22Rv1 (cell line): Measurements from ENCODE around the gene FBXO28.
"Not testable (repeated sequence)": the region's sequence is repeated elsewhere in the genome, so short reads cannot be mapped to it uniquely, and the experiment has no call there.

Experiments
- H3K27ac ChIP-seq: fragments of 450-650 bp; 2 replicates; pipeline ENCODE4 v1.5.1; 2017
- ZFX ChIP-seq: fragments of 450-650 bp; IDR thresholded peaks from 2 replicates; pipeline ENCODE4 v1.6.1; 2017; ENCODE audit warnings: antibody characterized with exemption, borderline replicate concordance
- TF ChIP-seq, protein P1 (sequence below): fragments of 450-650 bp; IDR thresholded peaks from 2 replicates; pipeline ENCODE4 v1.5.1; 2017; ENCODE audit warnings: mild to moderate bottlenecking

The FBXO28 gene

DNA sequence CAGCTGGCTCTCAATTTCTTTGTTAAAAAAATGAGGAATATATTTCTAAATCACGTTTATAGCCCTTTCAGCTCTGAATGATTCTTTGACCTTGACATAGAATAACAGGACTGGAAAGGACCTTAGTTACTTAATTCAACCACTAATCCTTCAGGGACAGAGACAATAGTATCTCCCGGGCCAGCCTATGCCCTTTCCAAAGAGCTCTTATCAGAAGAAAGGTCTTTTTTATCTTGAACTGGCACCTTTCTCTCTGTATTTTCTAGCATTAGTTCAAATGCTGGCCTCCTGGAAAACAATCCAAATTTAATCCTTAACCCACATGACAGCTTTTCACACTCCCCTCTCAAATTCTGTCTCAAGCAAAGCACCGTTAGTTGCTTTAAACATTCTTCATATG is 44.8 kb upstream of the FBXO28 start:
- no peak for TF ChIP-seq ZFX
- TF ChIP-seq, protein P1, sequence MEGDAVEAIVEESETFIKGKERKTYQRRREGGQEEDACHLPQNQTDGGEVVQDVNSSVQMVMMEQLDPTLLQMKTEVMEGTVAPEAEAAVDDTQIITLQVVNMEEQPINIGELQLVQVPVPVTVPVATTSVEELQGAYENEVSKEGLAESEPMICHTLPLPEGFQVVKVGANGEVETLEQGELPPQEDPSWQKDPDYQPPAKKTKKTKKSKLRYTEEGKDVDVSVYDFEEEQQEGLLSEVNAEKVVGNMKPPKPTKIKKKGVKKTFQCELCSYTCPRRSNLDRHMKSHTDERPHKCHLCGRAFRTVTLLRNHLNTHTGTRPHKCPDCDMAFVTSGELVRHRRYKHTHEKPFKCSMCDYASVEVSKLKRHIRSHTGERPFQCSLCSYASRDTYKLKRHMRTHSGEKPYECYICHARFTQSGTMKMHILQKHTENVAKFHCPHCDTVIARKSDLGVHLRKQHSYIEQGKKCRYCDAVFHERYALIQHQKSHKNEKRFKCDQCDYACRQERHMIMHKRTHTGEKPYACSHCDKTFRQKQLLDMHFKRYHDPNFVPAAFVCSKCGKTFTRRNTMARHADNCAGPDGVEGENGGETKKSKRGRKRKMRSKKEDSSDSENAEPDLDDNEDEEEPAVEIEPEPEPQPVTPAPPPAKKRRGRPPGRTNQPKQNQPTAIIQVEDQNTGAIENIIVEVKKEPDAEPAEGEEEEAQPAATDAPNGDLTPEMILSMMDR, result no peak

DNA sequence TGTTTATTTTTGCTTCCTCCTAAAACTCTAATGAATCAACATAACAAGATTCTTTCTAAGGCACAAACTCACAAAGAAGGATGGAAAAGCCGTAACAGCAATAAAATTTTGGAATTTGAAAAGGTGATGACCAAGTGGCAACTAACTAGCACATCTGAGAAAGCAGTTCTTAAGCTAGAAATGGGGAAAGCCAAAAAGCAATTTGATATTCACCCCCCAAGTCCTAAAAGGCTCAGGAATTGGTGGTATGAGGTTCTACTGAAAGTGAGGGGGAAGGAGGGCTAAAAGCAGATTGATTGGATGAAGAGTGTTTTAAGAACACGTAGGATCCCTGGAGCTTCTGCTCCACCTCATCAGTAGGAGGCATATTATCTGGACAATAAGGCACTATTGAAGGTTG is 43.4 kb upstream of the FBXO28 start:
- TF ChIP-seq ZFX, result no peak
- TF ChIP-seq, protein P1, result no peak
- H3K27ac ChIP-seq, result no peak overlapping the region

More for the DNA sequence above, 44.8 kb upstream of the FBXO28 start:
- no peak overlapping the region for H3K27ac ChIP-seq

DNA sequence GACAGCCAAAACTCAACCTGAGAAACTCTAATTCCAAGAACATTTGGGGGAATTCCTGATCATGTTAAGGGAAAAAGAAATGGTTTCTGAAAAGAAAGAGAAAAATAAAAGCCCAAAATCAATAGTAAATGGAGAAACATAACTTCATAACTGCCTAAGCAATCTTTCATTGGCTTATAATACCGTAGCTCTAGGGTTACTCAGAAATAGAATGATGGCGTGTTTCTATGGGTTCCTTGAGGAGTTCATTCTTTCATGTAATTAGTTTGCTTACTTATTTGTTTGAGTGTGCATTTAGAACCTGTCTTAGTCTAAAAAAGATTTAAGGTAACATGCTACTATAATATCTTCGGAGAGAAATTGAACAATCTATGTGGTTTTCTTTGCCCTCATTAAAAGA is 37.5 kb upstream of the FBXO28 start:
- H3K27ac ChIP-seq, result no peak overlapping the region
- TF ChIP-seq ZFX, result no peak
- TF ChIP-seq, protein P1, result no peak

DNA sequence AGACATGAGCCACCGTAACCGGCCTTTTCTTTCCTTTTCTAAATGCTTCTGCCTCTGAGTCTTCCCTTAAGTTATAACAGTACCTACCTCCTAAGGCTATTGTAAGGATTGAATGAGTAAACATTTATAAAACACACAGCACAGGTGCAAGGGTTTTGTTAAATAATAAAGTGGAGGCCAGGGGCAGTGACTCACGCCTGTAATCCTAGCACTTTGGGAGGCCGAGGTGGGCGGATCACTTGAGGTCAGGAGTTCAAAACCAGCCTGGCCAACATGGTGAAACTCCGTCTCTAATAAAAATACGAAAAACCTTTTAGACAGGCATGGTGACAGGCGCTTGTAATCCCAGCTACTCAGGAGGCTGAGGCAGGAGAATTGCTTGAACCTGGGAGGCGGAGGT is 34.3 kb upstream of the FBXO28 start:
- H3K27ac ChIP-seq, result not testable (repeated sequence)

DNA sequence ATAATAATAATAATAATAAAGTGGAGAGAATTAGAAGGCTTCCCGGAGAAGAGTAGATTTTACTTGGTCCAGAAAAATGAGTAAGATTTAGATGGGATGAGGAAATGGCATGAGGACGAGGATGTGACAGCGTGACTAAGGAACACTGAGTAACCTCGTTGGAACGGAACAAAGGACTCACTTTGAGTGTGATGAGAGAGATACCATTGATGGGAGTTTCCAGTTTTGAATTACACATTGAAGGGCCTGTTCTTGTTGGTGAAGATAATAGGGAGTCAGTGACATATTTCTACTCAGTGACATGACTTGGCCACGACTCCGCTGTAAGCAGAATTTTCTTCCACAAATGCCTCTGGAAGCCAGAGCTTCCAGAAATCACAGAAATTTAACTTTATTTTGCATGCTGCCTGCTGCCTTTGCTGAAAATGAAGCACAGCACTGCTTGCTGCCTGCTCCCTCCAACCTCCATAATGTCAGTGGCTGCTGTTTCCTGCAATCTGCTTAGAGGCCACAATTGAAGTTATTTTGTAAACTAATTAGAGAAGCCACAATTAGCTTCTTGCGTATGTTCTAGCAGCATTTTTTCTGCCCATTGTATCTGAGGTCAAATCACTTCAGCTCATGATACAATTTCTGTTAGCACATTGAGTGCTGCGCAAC is 33.7 kb upstream of the FBXO28 start:
- TF ChIP-seq, protein P1, result no peak
- TF ChIP-seq ZFX, result no peak
- H3K27ac ChIP-seq, result no peak overlapping the region

DNA sequence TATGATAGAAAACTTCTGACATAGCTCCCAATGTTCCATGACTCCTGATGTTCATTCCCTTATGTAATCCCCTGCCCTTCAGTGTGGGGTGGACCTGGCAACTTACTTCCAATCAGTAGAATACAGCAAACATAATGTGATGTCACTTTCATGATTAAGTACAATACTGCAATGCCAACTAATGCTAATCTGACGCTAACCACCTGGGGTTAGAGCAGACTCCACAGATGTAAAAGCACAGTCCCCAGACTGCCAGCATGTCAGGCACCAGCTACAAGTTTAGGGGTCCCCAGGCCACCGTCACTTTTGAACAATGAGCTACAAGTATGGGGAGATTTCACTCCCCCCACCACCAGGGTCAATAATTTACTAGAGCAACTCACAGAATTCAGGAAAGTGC is 32.3 kb upstream of the FBXO28 start:
- no peak overlapping the region for H3K27ac ChIP-seq
- TF ChIP-seq, protein P1, result no peak
- no peak for TF ChIP-seq ZFX

DNA sequence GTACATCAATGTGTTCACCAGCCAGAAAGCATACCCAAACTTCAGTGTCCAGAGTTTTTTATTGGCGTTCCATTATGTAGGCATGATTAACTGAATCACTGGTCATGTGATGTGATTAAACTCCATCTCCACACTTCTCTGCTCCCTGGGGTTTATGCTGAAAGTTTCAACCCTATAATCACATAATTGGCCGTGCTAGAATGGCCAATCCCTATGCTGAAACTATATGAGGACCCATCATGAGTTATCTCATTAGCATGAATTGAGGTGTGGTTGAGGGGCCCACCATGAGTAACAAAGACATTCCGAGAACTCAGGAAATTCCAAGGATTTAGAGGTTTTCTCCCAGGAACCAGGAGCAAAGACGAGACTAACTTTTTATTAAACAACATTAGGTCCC is 31.8 kb upstream of the FBXO28 start:
- TF ChIP-seq, protein P1, result no peak
- no peak for TF ChIP-seq ZFX
- no peak overlapping the region for H3K27ac ChIP-seq

DNA sequence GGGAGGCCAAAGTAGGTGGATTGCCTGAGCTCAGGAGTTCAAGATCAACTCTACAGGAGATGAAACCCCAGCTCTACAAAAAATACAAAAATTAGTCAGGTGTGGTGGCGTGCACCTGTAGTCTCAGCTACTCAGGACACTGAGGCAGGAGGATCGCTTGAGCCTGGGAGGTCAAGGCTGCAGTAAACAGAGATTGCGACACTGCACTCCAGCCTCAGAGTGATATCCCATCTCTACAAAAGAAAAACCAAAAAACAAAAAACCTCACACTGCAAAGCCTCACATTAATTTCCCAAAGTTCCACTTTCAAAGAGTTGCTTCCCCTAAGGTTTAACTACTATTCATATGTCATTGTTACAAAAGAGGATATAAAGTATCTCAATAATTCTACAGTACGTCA is 29.0 kb upstream of the FBXO28 start:
- no peak for TF ChIP-seq ZFX
- TF ChIP-seq, protein P1, result no peak

More for the DNA sequence above, 29.0 kb upstream of the FBXO28 start:
- no peak overlapping the region for H3K27ac ChIP-seq
